SK-N-SH (cell line): ENCODE measurements around the gene ATXN10. TPM values are rescaled to one million over a fixed set of nuclear protein-coding genes. Genes with fewer than 3 reads are reported as not detected.
"Not testable (repeated sequence)": the region's sequence is repeated elsewhere in the genome, so short reads cannot be mapped to it uniquely, and the experiment has no call there.

ENCODE experiments used
- CTCF ChIA-PET: fragments of 300-600, 350-600 bp; formaldehyde crosslinking; extraction: SDS; loops from one replicate; lab custom pipeline; 2021; lab: Yijun Ruan, JAX
- POLR2A ChIA-PET: fragments of 350-600 bp; sonication (Branson Sonifier 250); formaldehyde crosslinking; extraction: SDS; loops from one replicate; lab custom pipeline; 2020; ENCODE audit warnings: antibody characterized with exemption, inconsistent platforms; lab: Yijun Ruan, JAX
- DNase-seq: peaks from one replicate; pipeline ENCODE4 v3.0.0; 2012
- H2AFZ ChIP-seq: fragments of 200-600 bp; sonication (generic); 2 replicates; pipeline ENCODE4 v1.8.1; 2016; ENCODE audit warnings: antibody characterized with exemption, mild to moderate bottlenecking, low read depth
- H3F3A ChIP-seq: fragments of 200-600 bp; sonication (generic); replicated peaks from 2 replicates; pipeline ENCODE3; 2016; ENCODE audit warnings: antibody characterized with exemption, mild to moderate bottlenecking; ENCODE audit not compliant: insufficient read depth
- H3K27ac ChIP-seq, 2 experiments: fragments of 200-500 bp in 1 of 2; fragments of 200-600 bp in 1 of 2; sonication (Bioruptor generic) in 1 of 2; sonication (generic), shearing (Covaris generic) in 1 of 2; 2 replicates each; pipeline versions ENCODE4 v1.5.1 to v1.6.1; 2014 to 2016; ENCODE audit warnings: low read depth in 2 of 2, inconsistent platforms in 1 of 2, low read length in 1 of 2, mild to moderate bottlenecking in 1 of 2, mixed read lengths in 1 of 2
- H3K27me3 ChIP-seq: fragments of 200-600 bp; sonication (generic), shearing (Covaris generic); 2 replicates; pipeline ENCODE4 v1.6.1; 2016; ENCODE audit warnings: mixed run types; ENCODE audit not compliant: insufficient read depth
- H3K36me3 ChIP-seq, 2 experiments: fragments of 200-500 bp in 1 of 2; fragments of 200-600 bp in 1 of 2; sonication (Bioruptor generic) in 1 of 2; sonication (generic) in 1 of 2; replicated peaks in 1 of 2; 2 replicates each; pipeline versions ENCODE3 to v1.5.1; 2014 to 2016; ENCODE audit warnings: low read length in 1 of 2, mild to moderate bottlenecking in 1 of 2; ENCODE audit not compliant: insufficient read depth in 2 of 2, control insufficient read depth in 1 of 2
- H3K4me1 ChIP-seq, 2 experiments: fragments of 200-500 bp in 1 of 2; fragments of 200-600 bp in 1 of 2; sonication (Bioruptor generic) in 1 of 2; sonication (generic), shearing (Covaris generic) in 1 of 2; 2 replicates each; pipeline versions ENCODE4 v1.5.1 to v1.6.1; 2014 to 2016; ENCODE audit warnings: low read depth in 1 of 2, low read length in 1 of 2, mixed run types in 1 of 2; ENCODE audit not compliant: insufficient read depth in 2 of 2, control insufficient read depth in 1 of 2
- H3K4me2 ChIP-seq: fragments of 200-600 bp; sonication (generic), shearing (Covaris generic); 2 replicates; pipeline ENCODE4 v1.6.1; 2017; ENCODE audit warnings: mixed run types
- H3K4me3 ChIP-seq, 2 experiments: fragments of 200-500 bp in 1 of 2; fragments of 200-600 bp in 1 of 2; sonication (Bioruptor generic) in 1 of 2; sonication (generic), shearing (Covaris generic) in 1 of 2; 2 replicates each; pipeline versions ENCODE4 v1.5.1 to v1.8.1; 2014 to 2016; ENCODE audit warnings: low read depth in 2 of 2, inconsistent platforms in 1 of 2, low read length in 1 of 2, mild to moderate bottlenecking in 1 of 2, mixed read lengths in 1 of 2, moderate library complexity in 1 of 2
- H3K79me2 ChIP-seq: fragments of 200-600 bp; sonication (generic); 2 replicates; pipeline ENCODE4 v1.8.1; 2017; ENCODE audit warnings: mild to moderate bottlenecking; ENCODE audit not compliant: insufficient read depth
- H3K9ac ChIP-seq: fragments of 200-600 bp; sonication (generic); 2 replicates; pipeline ENCODE4 v1.6.1; 2017; ENCODE audit warnings: mixed run types
- H3K9me2 ChIP-seq: fragments of 200-600 bp; sonication (generic); 2 replicates; pipeline ENCODE4 v1.6.1; 2017; ENCODE audit warnings: mixed run types
- H3K9me3 ChIP-seq: fragments of 200-600 bp; sonication (generic); 2 replicates; pipeline ENCODE4 v1.6.1; 2017; ENCODE audit warnings: mixed run types, mild to moderate bottlenecking, moderate library complexity
- H4K20me1 ChIP-seq: fragments of 200-600 bp; sonication (generic); 2 replicates; pipeline ENCODE4 v1.6.1; 2017; ENCODE audit warnings: mild to moderate bottlenecking, mixed run types; ENCODE audit not compliant: insufficient read depth
- CHD2 ChIP-seq: fragments of 150-350 bp; IDR thresholded peaks from 2 replicates; pipeline ENCODE4 v1.6.1; 2018; ENCODE audit warnings: low read length; ENCODE audit not compliant: partially characterized antibody
- CTCF ChIP-seq: fragments of 200-600 bp; sonication (generic); IDR thresholded peaks from 2 replicates; pipeline ENCODE4 v1.6.1; 2017; ENCODE audit warnings: antibody characterized with exemption, mild to moderate bottlenecking, moderate library complexity
- ELF1 ChIP-seq: IDR thresholded peaks from 2 replicates; pipeline ENCODE4 v1.4.0; 2012
- EP300 ChIP-seq, 2 experiments: IDR thresholded peaks; 2 replicates each; pipeline versions ENCODE4 v1.4.0 to v1.6.1; 2012; ENCODE audit warnings: borderline replicate concordance in 1 of 2, low read depth in 1 of 2, low read length in 1 of 2
- JUND ChIP-seq: IDR thresholded peaks from 2 replicates; pipeline ENCODE4 v1.4.0; 2012
- RCOR1 ChIP-seq: fragments of 150-350 bp; IDR thresholded peaks from 2 replicates; pipeline ENCODE4 v1.6.1; 2017; ENCODE audit warnings: antibody characterized with exemption, low read length
- SIN3A ChIP-seq: IDR thresholded peaks from 2 replicates; pipeline ENCODE4 v1.6.1; 2012; ENCODE audit warnings: low read depth, mild to moderate bottlenecking, low read length, moderate library complexity, borderline replicate concordance
- TCF12 ChIP-seq: IDR thresholded peaks from 2 replicates; pipeline ENCODE4 v1.4.0; 2012
- whole genome bisulfite sequencing: methylation state at CpG from one replicate; pipeline ENCODE4 v1.1.6; 2017; ENCODE audit warnings: low lambda C conversion rate; 5-methylcytosine and 5-hydroxymethylcytosine counted together
- polyA plus RNA-seq, 3 experiments: library from polyadenylated mRNA; depleted of rRNA; stranded (reverse); fragments of >200 nt; gene quantifications; 2 replicates each; pipeline ENCODE4 v1.2.3, GENCODE V29; 2012
- TF ChIP-seq, protein P1 (sequence below): IDR thresholded peaks from 2 replicates; pipeline ENCODE4 v1.6.1; 2012; ENCODE audit warnings: mild to moderate bottlenecking, low read depth, low read length, moderate library complexity

The ATXN10 gene
- polyA plus RNA-seq, 1 of the 3 experiments (the other 2 are of a cell fraction), result 202 TPM

DNA sequence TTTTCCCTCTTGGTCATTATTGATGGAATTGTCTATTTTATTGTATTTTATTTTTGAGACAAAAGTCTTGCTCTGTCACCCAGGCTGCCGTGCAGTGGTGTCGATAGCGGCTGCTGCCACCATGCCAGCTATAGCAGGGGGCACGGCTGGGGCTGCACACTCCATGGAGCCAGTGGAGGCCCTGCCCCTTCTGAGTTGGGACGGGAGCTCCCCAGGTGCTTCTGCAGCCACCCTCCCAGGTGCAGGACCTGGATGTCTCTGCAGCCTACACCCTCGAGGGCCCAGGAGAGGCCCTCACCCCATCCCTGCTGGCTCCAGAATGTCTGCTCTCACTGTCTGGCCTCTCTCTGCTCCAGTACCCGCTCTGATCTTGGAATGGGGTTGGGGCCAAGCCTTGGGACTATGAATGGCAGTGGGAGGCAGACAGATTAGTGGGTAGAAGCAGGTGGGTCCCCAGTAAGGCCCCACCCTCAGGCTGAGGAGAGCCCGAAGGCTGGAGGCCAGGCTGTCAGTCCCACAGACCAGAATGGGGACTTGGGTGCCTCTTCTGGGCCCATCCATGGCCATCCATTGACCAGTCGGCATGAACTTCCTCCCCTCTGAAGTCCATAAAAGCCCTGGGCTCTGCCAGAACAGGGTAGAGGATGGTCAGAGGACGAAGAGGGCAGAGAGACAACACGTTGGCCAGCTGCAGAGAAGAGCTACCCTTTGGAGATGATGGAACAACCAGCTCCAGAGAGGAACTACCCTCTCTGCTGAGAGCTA, 49.6 kb upstream of the ATXN10 start (continued):
- no peak for TF ChIP-seq TCF12
- TF ChIP-seq, protein P1, sequence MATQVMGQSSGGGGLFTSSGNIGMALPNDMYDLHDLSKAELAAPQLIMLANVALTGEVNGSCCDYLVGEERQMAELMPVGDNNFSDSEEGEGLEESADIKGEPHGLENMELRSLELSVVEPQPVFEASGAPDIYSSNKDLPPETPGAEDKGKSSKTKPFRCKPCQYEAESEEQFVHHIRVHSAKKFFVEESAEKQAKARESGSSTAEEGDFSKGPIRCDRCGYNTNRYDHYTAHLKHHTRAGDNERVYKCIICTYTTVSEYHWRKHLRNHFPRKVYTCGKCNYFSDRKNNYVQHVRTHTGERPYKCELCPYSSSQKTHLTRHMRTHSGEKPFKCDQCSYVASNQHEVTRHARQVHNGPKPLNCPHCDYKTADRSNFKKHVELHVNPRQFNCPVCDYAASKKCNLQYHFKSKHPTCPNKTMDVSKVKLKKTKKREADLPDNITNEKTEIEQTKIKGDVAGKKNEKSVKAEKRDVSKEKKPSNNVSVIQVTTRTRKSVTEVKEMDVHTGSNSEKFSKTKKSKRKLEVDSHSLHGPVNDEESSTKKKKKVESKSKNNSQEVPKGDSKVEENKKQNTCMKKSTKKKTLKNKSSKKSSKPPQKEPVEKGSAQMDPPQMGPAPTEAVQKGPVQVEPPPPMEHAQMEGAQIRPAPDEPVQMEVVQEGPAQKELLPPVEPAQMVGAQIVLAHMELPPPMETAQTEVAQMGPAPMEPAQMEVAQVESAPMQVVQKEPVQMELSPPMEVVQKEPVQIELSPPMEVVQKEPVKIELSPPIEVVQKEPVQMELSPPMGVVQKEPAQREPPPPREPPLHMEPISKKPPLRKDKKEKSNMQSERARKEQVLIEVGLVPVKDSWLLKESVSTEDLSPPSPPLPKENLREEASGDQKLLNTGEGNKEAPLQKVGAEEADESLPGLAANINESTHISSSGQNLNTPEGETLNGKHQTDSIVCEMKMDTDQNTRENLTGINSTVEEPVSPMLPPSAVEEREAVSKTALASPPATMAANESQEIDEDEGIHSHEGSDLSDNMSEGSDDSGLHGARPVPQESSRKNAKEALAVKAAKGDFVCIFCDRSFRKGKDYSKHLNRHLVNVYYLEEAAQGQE, result no peak
- TF ChIP-seq RCOR1, result no peak
- TF ChIP-seq ELF1, result no peak
- no peak for TF ChIP-seq JUND
- TF ChIP-seq CTCF, result no peak
- TF ChIP-seq EP300 (IDR thresholded peaks at IDR 0.05; ENCODE audit: borderline replicate concordance in 1 of 2, low read depth in 1 of 2, low read length in 1 of 2), result no peak
- TF ChIP-seq SIN3A, result no peak
- TF ChIP-seq CHD2, result no peak
- TF ChIP-seq, all 33 proteins: peak for 0

DNA sequence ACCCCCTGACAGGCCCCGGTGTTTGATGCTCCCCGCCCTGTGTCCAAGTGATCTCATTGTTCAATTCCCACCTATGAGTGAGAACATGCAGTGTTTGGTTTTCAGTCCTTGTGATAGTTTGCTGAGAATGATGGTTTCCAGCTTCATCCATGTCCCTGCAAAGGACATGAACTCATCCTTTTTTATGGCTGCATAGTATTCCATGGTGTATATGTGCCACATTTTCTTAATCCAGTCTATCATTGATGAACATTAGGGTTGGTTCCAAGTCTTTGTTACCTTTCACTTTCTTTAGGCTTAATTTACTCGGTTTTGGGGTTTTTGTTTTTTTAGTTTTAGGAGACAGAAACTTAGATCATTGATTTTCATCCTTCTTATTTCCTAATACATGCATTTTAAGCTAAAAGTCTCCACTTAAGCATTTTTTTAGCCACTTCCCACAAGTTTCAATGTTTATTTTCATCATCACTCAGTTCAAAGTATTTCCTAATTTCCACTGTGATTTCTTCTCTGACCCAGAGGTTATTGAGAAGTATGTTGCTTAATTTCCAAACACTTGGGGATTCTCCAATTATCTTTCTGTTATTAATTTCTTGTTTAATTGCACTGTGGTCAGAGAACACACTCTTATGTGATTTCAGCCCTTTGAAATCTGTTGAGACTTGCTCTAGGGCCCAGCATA, 48.0 kb upstream of the ATXN10 start:
- H3K27ac ChIP-seq, POLR2A ChIA-PET, H3K79me2 ChIP-seq: not testable (repeated sequence)

More for the DNA sequence above, 48.0 kb upstream of the ATXN10 start:
- H3K4me2 ChIP-seq, H2AFZ ChIP-seq, H3F3A ChIP-seq, H3K27me3 ChIP-seq, H3K4me1 ChIP-seq, H4K20me1 ChIP-seq, DNase-seq, H3K36me3 ChIP-seq, H3K9me3 ChIP-seq, H3K4me3 ChIP-seq, H3K9me2 ChIP-seq, H3K9ac ChIP-seq: not testable (repeated sequence)
- CTCF ChIA-PET, result interaction anchor here (1.3 to 2.1 kb wide), 3 partner anchors 21 to 46 kb away, joined by 3 to 9 read pairs (median 4); no protein-coding TSS in a partner anchor
- 55% methylated on average over 3 of the region's 3 CpGs for WGBS
